ENCODE measurements around the gene ARHGEF19.

ARHGEF19 gene

GRCh38 chr1:16239972-16240491 is 27.6 kb upstream of the ARHGEF19 start:
- no peak overlapping the region for H2AK5ac ChIP-seq (ENCODE audit: low read depth, low read length)
- H3K4me2 ChIP-seq (ENCODE audit: insufficient read depth, low read length, poor library complexity, severe bottlenecking), result no peak overlapping the region
- no peak overlapping the region for H3K27ac ChIP-seq (replicated peaks; ENCODE audit: low read length)
- no peak overlapping the region for H3K23ac ChIP-seq (ENCODE audit: low read depth, low read length, poor library complexity)
- H3K18ac ChIP-seq (ENCODE audit: low read length), result no peak overlapping the region
- no peak overlapping the region for H4K8ac ChIP-seq (ENCODE audit: low read depth, low read length)
- no peak overlapping the region for H3K14ac ChIP-seq (ENCODE audit: low read length)
- H3K4me3 ChIP-seq (ENCODE audit: low read length in 2 of 2), result no peak overlapping the region
- no peak for DNase-seq (ENCODE audit: low spot score)
- no peak overlapping the region for H4K91ac ChIP-seq (ENCODE audit: low read depth, low read length, poor library complexity)
- H2BK12ac ChIP-seq (ENCODE audit: low read length), result no peak overlapping the region
- H2BK120ac ChIP-seq (ENCODE audit: low read depth, low read length), result no peak overlapping the region
- H3K27me3 ChIP-seq (ENCODE audit: control insufficient read depth in 3 of 3, insufficient read depth in 3 of 3, low read depth in 1 of 3, low read length in 3 of 3), result no peaks in the 10 kb centered on the region
- H2AFZ ChIP-seq (ENCODE audit: low read length), result no peak overlapping the region
- H3K4ac ChIP-seq (ENCODE audit: low read length), result no peak overlapping the region
- no peak overlapping the region for H3K9ac ChIP-seq (ENCODE audit: low read depth, low read length, poor library complexity)
- WGBS, 2 donors (ENCODE audit: extremely low coverage in 2 of 2, insufficient read length in 2 of 2, insufficient replicate concordance in 1 of 2), result no CpG with 5 or more reads among the region's 2 CpGs
- no peak overlapping the region for H2BK15ac ChIP-seq (ENCODE audit: low read length)
- H3K9me3 ChIP-seq (replicated peaks in 1 of 2; ENCODE audit: control insufficient read depth in 2 of 2, insufficient read depth in 1 of 2, low read depth in 1 of 2, low read length in 2 of 2), result no peaks in the 10 kb centered on the region
- H3K79me1 ChIP-seq (ENCODE audit: low read depth, low read length), result no peaks in the 10 kb centered on the region
- no peaks in the 10 kb centered on the region for H3K36me3 ChIP-seq (replicated peaks in 1 of 2; ENCODE audit: control insufficient read depth in 2 of 2, insufficient read depth in 2 of 2, low read length in 2 of 2)
- H3K4me1 ChIP-seq (ENCODE audit: control insufficient read depth in 2 of 2, insufficient read depth in 1 of 2, low read depth in 1 of 2, low read length in 2 of 2), result peaks cover 10 to 17% of the 10 kb centered on the region in 2 donors
- no peak overlapping the region for H2BK5ac ChIP-seq (ENCODE audit: low read length)

GRCh38 chr1:16237343-16237830 is 24.9 kb upstream of the ARHGEF19 start:
- Histone ChIP-seq H3K79me1 (ENCODE audit: low read depth, low read length) (no peaks in the 10 kb centered on the region), H2BK5ac (ENCODE audit: low read length) (no peak overlapping the region), H2AFZ (ENCODE audit: low read length) (peak overlapping the region; percentile 88), H3K18ac (ENCODE audit: low read length) (no peak overlapping the region), H2BK12ac (ENCODE audit: low read length) (no peak overlapping the region), H3K9ac (ENCODE audit: low read depth, low read length, poor library complexity) (no peak overlapping the region), H2BK120ac (ENCODE audit: low read depth, low read length) (no peak overlapping the region), H3K4me3 (ENCODE audit: low read length in 2 of 2) (peak overlapping the region in 1 of 2 donors; percentile 58), H3K4me2 (ENCODE audit: insufficient read depth, low read length, poor library complexity, severe bottlenecking) (peak overlapping the region; percentile 83), H3K9me3 (replicated peaks in 1 of 2; ENCODE audit: control insufficient read depth in 2 of 2, insufficient read depth in 1 of 2, low read depth in 1 of 2, low read length in 2 of 2) (peaks cover 0 to 1% of the 10 kb centered on the region in 2 donors), H3K36me3 (replicated peaks in 1 of 2; ENCODE audit: control insufficient read depth in 2 of 2, insufficient read depth in 2 of 2, low read length in 2 of 2) (no peaks in the 10 kb centered on the region), H3K14ac (ENCODE audit: low read length) (no peak overlapping the region), H3K4me1 (ENCODE audit: control insufficient read depth in 2 of 2, insufficient read depth in 1 of 2, low read depth in 1 of 2, low read length in 2 of 2) (peaks cover 7 to 10% of the 10 kb centered on the region in 2 donors), H3K27me3 (ENCODE audit: control insufficient read depth in 3 of 3, insufficient read depth in 3 of 3, low read depth in 1 of 3, low read length in 3 of 3) (no peaks in the 10 kb centered on the region), H3K23ac (ENCODE audit: low read depth, low read length, poor library complexity) (peak overlapping the region; percentile 98), H4K8ac (ENCODE audit: low read depth, low read length) (no peak overlapping the region), H3K27ac (replicated peaks; ENCODE audit: low read length) (no peak overlapping the region), H4K91ac (ENCODE audit: low read depth, low read length, poor library complexity) (no peak overlapping the region), H2AK5ac (ENCODE audit: low read depth, low read length) (no peak overlapping the region), H3K4ac (ENCODE audit: low read length) (no peak overlapping the region), H2BK15ac (ENCODE audit: low read length) (no peak overlapping the region)
- no peak for DNase-seq (ENCODE audit: low spot score)
- no CpG with 5 or more reads among the region's 6 CpGs for WGBS, 2 donors (ENCODE audit: extremely low coverage in 2 of 2, insufficient read length in 2 of 2, insufficient replicate concordance in 1 of 2)

GRCh38 chr1:16236511-16237342 is 24.3 kb upstream of the ARHGEF19 start, which contains the start of gene CPLANE2:
CPLANE2 (minus strand) TSS chr1:16237183; CDS start chr1:16236742, 441 bp downstream.
- H3K23ac ChIP-seq (ENCODE audit: low read depth, low read length, poor library complexity), result peak within 1 kb of the TSS; percentile 98
- DNase-seq (ENCODE audit: low spot score), result peak; percentile 89
- H3K9me3 ChIP-seq (replicated peaks in 1 of 2; ENCODE audit: control insufficient read depth in 2 of 2, insufficient read depth in 1 of 2, low read depth in 1 of 2, low read length in 2 of 2), result peaks cover 0 to 1% of the 10 kb centered on the region in 2 donors
- H3K4ac ChIP-seq (ENCODE audit: low read length), result no peak within 1 kb of the TSS
- no peak within 1 kb of the TSS for H2BK12ac ChIP-seq (ENCODE audit: low read length)
- no peak within 1 kb of the TSS for H2BK120ac ChIP-seq (ENCODE audit: low read depth, low read length)
- WGBS, 2 donors (ENCODE audit: extremely low coverage in 2 of 2, insufficient read length in 2 of 2, insufficient replicate concordance in 1 of 2), result no CpG with 5 or more reads among the region's 57 CpGs
- H3K36me3 ChIP-seq (replicated peaks in 1 of 2; ENCODE audit: control insufficient read depth in 2 of 2, insufficient read depth in 2 of 2, low read length in 2 of 2), result no peaks in the 10 kb centered on the region
- no peak within 1 kb of the TSS for H2BK15ac ChIP-seq (ENCODE audit: low read length)
- H3K4me1 ChIP-seq (ENCODE audit: control insufficient read depth in 2 of 2, insufficient read depth in 1 of 2, low read depth in 1 of 2, low read length in 2 of 2), result peaks cover 7 to 10% of the 10 kb centered on the region in 2 donors
- no peak within 1 kb of the TSS for H3K27ac ChIP-seq (replicated peaks; ENCODE audit: low read length)
- peak within 1 kb of the TSS; percentile 83 for H3K4me2 ChIP-seq (ENCODE audit: insufficient read depth, low read length, poor library complexity, severe bottlenecking)
- no peaks in the 10 kb centered on the region for H3K79me1 ChIP-seq (ENCODE audit: low read depth, low read length)
- no peak within 1 kb of the TSS for H3K14ac ChIP-seq (ENCODE audit: low read length)
- H2BK5ac ChIP-seq (ENCODE audit: low read length), result no peak within 1 kb of the TSS
- no peaks in the 10 kb centered on the region for H3K27me3 ChIP-seq (ENCODE audit: control insufficient read depth in 3 of 3, insufficient read depth in 3 of 3, low read depth in 1 of 3, low read length in 3 of 3)
- no peak within 1 kb of the TSS for H4K91ac ChIP-seq (ENCODE audit: low read depth, low read length, poor library complexity)
- peak within 1 kb of the TSS; percentile 78 for H3K9ac ChIP-seq (ENCODE audit: low read depth, low read length, poor library complexity)
- H3K4me3 ChIP-seq (ENCODE audit: low read length in 2 of 2), result peak within 1 kb of the TSS; percentile 58 to 87
- H4K8ac ChIP-seq (ENCODE audit: low read depth, low read length), result no peak within 1 kb of the TSS
- peak within 1 kb of the TSS; percentile 94 for H3K18ac ChIP-seq (ENCODE audit: low read length)
- H2AFZ ChIP-seq (ENCODE audit: low read length), result peak within 1 kb of the TSS; percentile 88
- peak within 1 kb of the TSS; percentile 5 for H2AK5ac ChIP-seq (ENCODE audit: low read depth, low read length)

GRCh38 chr1:16235944-16236510 is 23.6 kb upstream of the ARHGEF19 start:
- H3K9ac ChIP-seq (ENCODE audit: low read depth, low read length, poor library complexity), result no peak overlapping the region
- H2BK15ac ChIP-seq (ENCODE audit: low read length), result no peak overlapping the region
- H3K27me3 ChIP-seq (ENCODE audit: control insufficient read depth in 3 of 3, insufficient read depth in 3 of 3, low read depth in 1 of 3, low read length in 3 of 3), result no peaks in the 10 kb centered on the region
- H2BK12ac ChIP-seq (ENCODE audit: low read length), result no peak overlapping the region
- H2AFZ ChIP-seq (ENCODE audit: low read length), result peak overlapping the region; percentile 88
- no peak for DNase-seq (ENCODE audit: low spot score)
- no peak overlapping the region for H3K4ac ChIP-seq (ENCODE audit: low read length)
- no peak overlapping the region for H4K8ac ChIP-seq (ENCODE audit: low read depth, low read length)
- no peak overlapping the region for H2BK120ac ChIP-seq (ENCODE audit: low read depth, low read length)
- no CpG with 5 or more reads among the region's 6 CpGs for WGBS, 2 donors (ENCODE audit: extremely low coverage in 2 of 2, insufficient read length in 2 of 2, insufficient replicate concordance in 1 of 2)
- peaks cover 0 to 2% of the 10 kb centered on the region in 2 donors for H3K36me3 ChIP-seq (replicated peaks in 1 of 2; ENCODE audit: control insufficient read depth in 2 of 2, insufficient read depth in 2 of 2, low read length in 2 of 2)
- no peak overlapping the region for H3K18ac ChIP-seq (ENCODE audit: low read length)
- no peak overlapping the region for H3K14ac ChIP-seq (ENCODE audit: low read length)
- peak overlapping the region; percentile 83 for H3K4me2 ChIP-seq (ENCODE audit: insufficient read depth, low read length, poor library complexity, severe bottlenecking)
- H3K23ac ChIP-seq (ENCODE audit: low read depth, low read length, poor library complexity), result no peak overlapping the region
- peak overlapping the region; percentile 5 for H2AK5ac ChIP-seq (ENCODE audit: low read depth, low read length)
- no peaks in the 10 kb centered on the region for H3K79me1 ChIP-seq (ENCODE audit: low read depth, low read length)
- H3K27ac ChIP-seq (replicated peaks; ENCODE audit: low read length), result no peak overlapping the region
- peaks cover 7 to 9% of the 10 kb centered on the region in 2 donors for H3K4me1 ChIP-seq (ENCODE audit: control insufficient read depth in 2 of 2, insufficient read depth in 1 of 2, low read depth in 1 of 2, low read length in 2 of 2)
- no peak overlapping the region for H4K91ac ChIP-seq (ENCODE audit: low read depth, low read length, poor library complexity)
- peak overlapping the region; percentile 58 to 87 for H3K4me3 ChIP-seq (ENCODE audit: low read length in 2 of 2)
- H3K9me3 ChIP-seq (replicated peaks in 1 of 2; ENCODE audit: control insufficient read depth in 2 of 2, insufficient read depth in 1 of 2, low read depth in 1 of 2, low read length in 2 of 2), result peaks cover 0 to 1% of the 10 kb centered on the region in 2 donors
- no peak overlapping the region for H2BK5ac ChIP-seq (ENCODE audit: low read length)

Data from neuronal stem cell (in vitro differentiated cells).